HG03039 (cell line): ENCODE data around the gene TRPM3.
"Not testable (repeated sequence)": the region's sequence is repeated elsewhere in the genome, so short reads cannot be mapped to it uniquely, and the experiment has no call there.

Experiments
- ATAC-seq: cut with Tn5 transposase; IDR thresholded peaks from one replicate; pipeline ENCODE4 v1.9.1; 2021; ENCODE audit warnings: mild to moderate bottlenecking, moderate library complexity; ENCODE audit not compliant: unreplicated experiment

TRPM3 gene

DNA sequence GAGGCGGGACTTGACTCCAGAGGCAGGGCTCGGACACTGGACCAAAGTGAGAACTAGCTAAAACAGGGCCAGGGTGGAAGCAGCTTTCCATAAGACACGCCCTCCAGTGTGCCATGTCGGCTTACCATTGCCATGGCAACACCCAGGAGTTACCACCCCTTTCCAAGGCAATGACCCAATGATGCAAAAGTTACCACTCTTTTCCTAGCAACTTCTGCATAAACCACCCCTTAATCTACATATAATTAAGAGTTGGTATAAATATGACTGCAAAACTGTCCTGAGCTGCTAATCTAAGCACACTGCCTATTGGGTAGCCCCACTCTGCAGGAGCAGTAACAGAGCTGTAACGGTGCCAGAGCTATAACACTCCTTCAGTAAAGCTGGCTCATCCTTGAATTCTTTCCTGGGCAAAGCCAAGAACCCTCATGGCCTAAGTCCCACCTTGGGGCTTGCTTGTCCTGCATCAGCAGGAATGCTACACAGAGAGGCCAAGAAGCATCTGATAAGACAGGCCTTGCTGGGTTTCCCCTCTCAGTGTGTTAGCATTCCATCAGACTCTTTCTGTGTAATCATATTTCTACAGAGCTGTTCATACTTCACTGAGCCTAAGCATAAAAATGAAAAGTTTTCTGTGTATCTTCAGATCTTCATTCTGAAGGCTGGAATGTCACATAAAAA, 444.2 kb downstream of the TRPM3 start:
- ATAC-seq: no peak

DNA sequence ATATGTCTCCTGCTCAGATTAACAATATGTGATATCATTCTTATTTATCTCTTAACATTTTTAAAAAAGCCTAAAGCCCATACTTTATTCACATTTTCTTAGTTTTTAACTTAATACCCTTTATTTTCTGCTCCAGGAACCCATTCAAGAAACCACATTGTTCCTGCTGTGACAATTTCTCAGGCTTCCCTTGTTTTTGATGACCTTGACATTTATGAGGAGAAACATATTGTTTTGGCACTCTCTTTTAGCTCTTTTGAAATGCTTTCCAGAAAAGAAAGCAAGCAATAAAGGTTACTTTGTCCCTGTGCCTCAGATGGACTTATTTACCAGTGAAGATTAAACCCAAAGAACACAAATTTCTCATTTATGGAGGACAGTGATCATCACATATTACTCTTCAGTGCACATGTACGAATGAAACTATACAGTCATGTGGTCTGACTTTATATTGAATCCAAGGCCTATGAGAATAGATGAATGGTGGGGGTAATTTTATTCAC, 445.5 kb downstream of the TRPM3 start:
- ATAC-seq: no peak

DNA sequence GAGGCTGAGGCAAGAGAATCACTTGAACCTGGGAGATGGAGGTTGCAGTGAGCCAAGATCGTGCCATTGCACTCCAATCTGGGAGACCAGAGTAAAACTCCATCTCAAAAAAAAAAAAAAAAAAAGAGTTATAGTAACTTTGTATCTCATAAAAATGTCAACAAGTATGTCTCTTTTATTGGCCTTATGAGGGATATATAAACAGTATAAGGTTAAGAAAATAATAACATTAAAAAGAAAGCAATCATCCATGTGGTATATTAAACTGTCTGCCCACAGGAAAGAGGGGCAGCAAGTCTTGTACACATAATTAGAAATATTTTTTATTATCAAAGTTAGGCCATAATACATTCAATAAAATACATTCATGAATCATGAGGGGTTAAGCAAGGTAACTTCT, 447.6 kb downstream of the TRPM3 start:
- no peak for ATAC-seq

DNA sequence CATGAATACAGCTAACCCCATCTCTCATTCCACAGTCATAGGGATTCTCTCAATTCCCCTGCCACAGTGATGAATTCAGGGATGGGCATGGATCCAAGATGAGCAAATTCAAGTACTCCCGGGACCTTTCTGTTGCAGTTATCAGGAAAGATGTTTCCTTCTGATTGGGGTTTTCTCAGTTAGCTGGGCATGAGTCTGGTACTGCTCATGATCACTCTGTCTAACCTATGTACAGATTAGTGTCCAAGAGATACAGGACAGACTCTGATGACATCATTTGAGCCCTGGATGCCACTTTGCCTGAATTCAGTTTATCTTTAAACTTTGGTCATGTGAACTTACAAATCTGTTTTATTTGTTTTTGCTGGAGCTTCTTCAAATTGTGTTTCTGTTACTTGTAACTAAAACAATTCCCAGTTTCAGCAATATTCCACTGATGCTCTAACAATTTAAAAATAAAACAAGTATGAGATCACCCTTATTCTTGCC, 449.2 kb downstream of the TRPM3 start:
- ATAC-seq: no peak

DNA sequence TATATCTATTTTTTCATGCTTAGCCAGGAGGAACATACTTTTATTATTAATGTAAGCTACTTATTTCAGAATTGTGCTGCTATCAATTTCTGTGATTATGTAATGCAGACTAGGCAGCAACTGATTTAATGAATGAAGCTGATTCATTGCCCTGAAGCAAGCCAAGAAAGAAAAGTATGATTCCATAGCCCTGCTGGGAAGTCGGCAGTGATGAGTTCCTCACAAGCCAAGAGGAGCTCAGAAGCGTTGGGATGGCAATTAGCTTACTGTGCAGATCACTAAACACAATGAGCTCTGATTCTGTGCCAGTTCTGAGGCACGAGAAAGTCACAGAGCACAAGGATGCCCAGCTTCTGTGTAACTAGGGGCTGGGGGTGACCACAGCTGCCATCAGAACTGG, 452.7 kb downstream of the TRPM3 start:
- no peak for ATAC-seq

DNA sequence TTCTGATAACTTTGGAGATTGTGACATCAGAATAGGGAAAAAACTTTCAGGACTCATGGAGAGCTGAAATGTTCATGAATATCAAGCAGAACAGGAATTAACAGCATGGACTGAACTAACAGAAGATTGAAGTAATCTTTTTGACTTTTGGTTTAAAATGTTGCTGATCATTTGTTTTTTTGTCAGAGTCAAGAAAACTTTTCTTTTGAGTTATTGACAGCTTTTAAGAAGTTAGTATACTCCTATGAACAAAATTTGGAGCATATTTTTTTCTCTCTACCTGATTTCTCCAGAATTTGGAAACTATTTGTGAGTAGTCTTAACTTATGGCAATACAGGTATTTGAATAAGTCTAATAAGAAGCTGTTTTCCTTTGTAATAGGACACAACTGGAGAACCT, 462.7 kb downstream of the TRPM3 start:
- no peak for ATAC-seq

DNA sequence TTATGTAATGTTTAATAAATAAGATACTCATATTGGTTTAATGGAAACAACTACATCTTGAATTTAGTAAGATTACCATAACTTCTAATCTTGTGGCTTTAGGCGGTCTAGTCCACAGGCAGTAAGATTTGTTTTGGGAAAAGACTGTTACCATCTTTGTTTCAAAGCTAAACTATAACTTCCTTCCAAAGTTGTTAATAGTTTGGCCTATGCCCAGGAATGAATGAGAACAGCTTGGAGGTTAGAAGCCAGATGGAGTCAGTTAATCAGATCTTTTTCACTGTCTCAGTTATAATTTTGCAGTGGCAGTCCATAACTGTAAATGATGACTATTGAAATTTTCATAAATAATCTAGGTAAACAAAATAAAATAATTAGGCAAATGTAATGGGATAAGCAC, 465.1 kb downstream of the TRPM3 start:
- no peak for ATAC-seq

DNA sequence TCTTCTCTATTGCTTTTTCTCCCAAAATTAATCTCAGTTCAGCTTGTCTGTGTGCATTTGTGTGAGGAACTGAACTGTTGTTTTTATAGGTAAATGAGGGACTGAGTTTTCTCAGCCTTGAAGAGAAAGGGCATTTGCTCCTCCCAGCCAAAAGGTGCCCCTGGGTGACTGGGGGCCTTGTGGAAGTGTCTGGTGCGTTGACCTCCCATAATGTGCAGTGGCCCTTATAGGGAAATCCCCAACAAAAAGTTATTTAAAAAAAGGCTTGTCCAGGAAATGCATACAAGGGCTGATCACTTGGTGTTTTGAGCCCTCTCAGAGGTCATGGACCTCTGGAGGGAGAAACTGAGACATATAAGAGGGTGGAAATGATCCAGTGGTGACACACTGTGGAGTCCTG, 467.3 kb downstream of the TRPM3 start:
- no peak for ATAC-seq

DNA sequence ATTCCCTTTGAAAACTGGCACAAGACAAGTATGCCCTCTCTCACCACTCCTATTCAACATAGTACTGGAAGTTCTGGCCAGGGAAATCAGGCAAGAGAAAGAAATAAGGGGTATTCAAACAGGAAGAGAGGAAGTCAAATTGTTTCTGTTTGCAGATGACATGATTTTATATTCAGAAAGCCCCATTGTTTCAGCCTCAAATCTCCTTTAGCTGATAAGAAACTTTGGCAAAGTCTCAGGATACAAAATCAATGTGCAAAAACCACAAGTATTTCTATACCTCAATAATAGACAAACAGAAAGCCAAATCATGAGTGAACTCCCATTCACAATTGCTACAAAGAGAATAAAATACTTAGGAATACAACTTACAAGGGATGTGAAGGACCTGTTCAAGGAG, 476.8 kb downstream of the TRPM3 start:
- ATAC-seq: not testable (repeated sequence)

DNA sequence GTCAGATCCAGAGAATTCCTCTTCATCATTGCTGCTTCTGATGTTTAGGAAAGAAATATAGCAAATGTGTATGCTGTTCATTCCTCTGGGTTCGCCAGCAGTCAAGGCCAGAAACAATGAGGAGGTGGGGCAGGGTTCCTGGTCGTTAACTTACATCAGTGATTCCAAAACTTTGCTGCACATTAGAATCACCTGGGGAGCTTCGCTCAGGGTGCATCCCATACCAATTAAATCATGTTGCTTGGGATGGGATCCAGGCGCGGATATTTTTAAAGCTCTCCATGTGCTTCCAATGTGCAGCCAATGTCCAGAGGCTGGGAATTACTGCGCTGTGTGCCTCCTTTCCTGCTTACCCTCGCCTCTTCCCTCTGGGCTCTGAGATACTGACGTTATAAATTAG, 479.1 kb downstream of the TRPM3 start:
- ATAC-seq: no peak

DNA sequence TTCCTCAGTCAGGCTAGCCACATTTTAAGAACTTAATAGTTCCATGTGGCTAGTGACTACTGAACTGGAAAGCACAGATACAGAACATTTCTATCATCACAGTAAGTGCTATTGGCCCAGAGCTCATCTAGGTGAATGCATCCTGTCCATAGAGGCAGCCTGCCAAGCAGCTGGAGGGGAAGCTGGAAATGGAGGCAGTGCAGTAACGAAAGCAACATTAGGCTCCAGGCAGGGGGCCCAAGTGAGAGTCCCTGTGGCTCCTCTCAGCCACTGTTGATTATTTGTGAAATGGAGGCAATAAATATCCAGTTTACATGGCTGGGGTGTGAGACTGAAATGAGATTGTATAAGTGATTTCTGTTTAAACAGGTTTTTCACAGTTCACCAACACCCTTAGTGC, 479.8 kb downstream of the TRPM3 start:
- no peak for ATAC-seq

DNA sequence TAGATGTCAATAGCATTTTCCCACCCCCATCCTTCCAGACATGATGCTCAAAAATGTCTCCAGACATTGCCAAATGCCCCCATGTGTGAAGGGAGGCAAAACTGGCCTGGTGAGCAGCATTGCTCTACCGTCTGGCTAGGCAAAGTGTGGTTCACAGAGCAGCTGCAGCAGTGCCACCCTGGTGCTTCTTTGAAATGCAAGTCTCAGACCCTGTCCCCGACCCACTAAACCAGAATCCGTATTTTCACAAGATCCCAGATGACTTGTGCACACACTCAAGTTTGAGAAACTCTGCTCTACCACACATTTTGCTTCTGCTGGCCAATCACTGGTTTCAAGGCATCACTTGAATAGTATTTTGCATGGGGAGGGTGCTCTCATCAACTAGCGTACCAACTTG, 480.4 kb downstream of the TRPM3 start:
- no peak for ATAC-seq

DNA sequence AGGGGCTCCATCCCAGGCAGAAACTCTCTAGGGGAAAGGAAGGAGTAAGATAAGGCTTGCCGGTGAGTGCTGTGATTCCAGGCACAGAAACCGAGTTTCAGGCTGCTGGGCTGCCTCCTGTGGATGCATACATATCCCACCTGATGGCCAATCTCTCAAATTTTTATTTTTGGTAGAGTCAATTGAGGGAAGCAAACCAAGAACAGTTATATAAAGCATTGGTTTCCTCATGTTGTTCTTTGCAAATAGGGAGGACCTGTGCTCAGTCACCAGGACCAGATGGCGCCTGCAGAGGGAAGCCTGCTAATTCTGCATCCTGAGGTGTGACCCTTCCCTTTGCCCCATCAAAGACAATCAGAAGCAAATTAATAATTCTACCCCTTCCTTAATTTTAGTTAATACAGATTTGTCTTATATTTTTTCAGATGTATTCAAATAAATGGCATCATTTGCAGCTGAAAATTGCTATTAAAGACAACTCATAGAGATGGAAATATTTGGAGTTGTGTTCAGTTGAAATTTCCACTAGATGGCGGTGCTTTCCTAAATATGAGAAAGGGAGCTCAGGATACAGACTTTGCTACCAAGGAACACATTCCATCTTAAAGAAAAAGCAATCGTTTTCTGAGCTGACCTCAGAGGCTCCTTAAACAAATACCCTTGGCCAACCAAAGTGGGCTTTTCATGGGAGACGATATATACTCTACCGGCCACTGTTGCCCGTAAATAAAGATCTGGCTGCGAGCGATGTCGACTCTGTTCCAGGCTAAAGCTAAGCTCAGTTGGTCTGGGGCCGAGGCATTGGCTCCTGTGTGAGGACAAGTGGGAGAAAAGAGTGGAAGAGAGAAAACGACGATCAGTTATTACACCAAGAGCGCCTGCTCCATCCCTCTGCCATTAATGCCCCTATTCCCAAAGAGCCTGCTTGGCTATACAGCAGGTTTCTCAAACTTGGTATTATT, 481.3 kb downstream of the TRPM3 start:
- ATAC-seq: no peak

DNA sequence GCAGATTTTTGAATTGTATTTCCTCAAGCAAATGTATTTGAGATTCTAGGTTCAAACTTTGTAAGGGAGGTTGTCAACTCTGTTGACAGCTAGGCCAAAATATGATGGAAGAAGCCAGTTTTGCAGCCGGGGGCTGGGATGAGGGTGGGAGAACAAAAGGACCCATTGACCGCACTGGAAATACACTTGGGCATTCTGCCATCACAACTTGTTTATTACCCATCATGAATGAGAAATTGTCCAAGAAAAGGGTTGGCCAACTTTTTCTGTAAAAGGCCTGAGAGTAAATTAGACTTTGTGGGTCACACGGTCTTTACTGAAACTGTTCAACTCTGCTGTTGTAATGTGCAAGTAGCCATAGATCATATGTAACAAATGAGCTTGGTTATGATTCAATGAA, 485.6 kb downstream of the TRPM3 start:
- ATAC-seq: no peak

DNA sequence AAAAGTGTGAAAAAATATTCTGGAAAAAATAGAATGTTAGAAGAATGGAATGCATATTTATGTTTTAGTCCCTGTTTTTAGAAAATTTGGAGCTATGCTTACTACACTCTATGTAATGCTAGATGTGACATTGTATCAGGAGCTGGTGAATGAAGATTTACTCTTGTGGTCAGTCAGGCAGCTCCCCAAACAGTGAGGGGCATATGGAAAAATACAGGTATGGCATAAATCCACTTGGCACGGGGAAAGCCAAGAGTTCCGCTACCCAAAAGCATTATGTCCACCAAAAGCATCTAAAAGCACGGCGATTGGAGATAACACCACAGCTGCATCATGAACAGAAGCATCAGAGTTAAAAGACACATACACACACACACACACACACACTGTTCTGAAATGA, 486.7 kb downstream of the TRPM3 start:
- no peak for ATAC-seq

DNA sequence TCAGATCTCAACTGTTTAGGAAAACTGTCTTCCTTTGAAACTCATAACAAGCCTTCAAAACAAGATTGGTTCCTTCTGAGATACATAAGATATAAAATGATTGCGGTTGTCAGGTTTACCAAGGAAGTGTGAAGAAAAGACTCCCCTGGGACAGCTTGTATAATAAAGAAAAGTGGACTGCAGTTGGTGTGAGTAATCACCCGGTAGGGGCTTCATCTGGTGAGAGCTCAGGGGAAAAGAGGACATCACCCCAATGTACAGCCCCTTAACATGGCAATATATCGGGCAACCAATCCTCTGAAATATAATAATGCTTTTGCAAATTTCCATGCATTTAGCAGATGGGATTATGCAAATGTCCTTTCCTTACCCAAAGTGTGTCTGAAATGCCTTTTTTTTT, 490.4 kb downstream of the TRPM3 start:
- ATAC-seq: no peak

DNA sequence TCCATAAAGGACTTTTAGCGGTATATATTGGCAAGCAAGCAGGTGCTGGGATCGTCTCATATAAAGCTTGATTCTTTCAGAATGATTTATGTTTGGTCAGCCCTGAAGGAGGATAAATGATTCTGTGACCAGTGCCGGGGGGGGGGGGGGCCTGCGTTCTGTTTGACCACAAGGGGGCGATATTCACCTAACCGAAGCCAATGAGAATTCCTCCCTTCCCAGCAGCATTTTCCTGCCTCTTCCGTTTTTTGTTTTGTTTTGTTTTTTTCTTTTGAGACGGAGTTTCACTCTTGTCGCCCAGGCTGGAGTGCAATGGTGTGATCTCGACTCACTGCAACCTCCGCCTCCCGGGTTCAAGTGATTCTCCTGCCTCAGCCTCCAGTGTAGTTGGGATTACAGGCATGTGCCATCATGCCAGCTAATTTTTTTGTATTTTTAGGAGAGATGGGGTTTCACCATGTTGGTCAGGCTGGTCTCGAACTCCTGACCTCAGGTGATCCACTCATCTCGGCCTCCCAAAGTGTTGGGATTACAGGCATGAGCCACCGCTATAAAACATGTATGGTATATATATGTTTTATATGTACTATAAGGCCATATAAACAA, 492.2 kb downstream of the TRPM3 start:
- not testable (repeated sequence) for ATAC-seq

DNA sequence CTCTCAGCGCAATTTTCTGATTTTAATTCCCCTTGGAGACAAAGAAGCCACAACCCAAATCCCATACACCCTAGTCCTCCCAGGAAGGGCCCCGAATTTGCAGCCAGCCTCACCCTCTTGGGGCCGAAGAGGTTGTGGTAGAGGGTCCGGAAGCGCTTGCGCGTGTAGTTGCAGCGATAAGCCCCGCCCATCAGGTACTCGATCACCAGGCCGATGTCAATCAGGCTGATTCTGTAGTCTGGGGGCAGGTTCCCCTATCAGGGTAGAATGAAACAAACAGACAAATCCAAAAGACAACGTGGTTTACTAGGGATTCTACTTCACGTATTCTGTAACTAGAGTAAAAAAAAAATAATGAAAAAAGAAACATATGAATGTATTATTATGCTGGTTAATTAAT, 496.3 kb downstream of the TRPM3 start:
- ATAC-seq: no peak

DNA sequence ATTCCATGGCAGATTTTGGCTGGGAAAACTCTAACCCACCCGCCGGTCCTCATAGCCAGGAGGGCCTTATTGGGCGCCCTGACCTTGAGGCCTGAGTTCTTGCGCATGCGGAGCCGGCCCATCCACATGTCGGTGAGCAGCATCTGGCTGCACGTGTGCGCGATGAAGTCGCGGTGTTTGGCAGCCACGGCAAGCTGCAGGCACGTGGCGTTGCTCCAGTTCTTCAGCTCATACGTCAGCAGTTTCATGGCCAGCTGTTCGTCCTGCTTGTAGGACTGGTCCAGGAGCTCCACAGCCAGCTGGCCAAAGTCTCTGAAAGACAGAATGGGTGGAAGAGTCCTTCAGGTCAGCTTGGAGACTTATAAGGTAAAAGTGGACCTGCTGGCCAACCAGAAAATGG, 502.6 kb downstream of the TRPM3 start:
- no peak for ATAC-seq

DNA sequence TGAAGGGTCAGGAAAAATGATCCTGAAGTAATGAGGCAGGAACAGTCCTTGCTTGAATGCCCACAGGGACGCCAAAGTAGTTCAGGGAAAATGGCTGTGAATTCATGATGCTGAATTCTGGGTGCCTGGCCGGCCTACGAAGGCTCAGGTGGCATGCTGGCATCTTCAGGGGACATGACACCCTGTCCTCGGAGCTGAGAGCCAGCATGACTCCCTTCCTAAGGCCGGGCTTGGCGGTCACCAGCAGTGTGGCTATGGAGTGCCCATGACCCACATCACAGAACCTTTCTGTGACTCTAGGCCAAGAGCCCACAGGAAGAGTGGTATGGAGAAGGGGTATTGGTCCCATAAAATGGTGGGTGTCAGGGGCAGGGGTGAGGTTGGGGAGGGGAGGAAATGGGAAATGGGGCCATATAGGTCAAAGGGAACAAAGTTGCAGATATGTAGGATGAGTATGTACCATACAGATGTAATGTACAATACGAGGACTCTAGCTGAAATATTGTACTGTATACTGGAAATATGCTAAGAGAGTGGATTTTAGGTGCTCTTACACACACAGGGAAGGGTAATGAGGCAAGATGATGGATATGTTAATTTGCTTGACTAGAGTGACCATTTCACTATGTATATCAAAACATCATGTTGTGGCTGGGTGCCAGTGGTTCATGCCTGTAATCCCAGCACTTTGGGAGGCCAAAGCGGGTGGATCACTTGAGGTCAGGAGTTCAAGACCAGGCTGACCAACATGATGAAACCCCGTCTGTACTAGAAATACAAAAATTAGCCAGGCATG, 504.2 kb downstream of the TRPM3 start:
- ATAC-seq: no peak
